GM10266 (cell line): ENCODE data around the gene LILRA1.
"Not testable (repeated sequence)": the region's sequence is repeated elsewhere in the genome, so short reads cannot be mapped to it uniquely, and the experiment has no call there.

Experiments used
- DNase-seq: peaks from one replicate; pipeline ENCODE4 v3.0.0; 2012; ENCODE audit errors: extremely low spot score
- TF ChIP-seq, protein P1 (sequence below): IDR thresholded peaks from 2 replicates; pipeline ENCODE4 v1.5.1; 2012; ENCODE audit warnings: mild to moderate bottlenecking, low read depth; ENCODE audit not compliant: control insufficient read depth, insufficient read depth; ENCODE audit errors: missing control alignments

The LILRA1 gene

DNA sequence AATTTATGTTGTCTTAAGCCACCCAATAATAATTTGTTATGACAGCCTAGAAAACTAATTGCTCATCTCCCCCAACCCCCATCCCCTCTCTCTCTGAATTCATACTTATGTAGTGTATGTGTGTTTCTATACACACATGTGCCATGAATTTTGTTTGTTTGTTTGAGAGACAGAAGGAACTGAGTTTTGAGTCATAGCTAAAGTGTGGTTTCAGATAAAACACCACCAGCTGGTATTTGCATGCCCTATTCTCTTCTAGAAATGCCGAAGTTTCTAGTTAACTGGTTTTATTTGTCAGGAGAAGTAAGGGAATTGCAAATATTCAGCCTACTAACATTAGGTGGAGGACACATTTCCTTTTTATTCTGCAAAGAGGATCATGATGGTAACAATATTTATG, 37.2 kb upstream of the LILRA1 start:
- DNase-seq, result no peak
- TF ChIP-seq, protein P1, sequence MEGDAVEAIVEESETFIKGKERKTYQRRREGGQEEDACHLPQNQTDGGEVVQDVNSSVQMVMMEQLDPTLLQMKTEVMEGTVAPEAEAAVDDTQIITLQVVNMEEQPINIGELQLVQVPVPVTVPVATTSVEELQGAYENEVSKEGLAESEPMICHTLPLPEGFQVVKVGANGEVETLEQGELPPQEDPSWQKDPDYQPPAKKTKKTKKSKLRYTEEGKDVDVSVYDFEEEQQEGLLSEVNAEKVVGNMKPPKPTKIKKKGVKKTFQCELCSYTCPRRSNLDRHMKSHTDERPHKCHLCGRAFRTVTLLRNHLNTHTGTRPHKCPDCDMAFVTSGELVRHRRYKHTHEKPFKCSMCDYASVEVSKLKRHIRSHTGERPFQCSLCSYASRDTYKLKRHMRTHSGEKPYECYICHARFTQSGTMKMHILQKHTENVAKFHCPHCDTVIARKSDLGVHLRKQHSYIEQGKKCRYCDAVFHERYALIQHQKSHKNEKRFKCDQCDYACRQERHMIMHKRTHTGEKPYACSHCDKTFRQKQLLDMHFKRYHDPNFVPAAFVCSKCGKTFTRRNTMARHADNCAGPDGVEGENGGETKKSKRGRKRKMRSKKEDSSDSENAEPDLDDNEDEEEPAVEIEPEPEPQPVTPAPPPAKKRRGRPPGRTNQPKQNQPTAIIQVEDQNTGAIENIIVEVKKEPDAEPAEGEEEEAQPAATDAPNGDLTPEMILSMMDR, result no peak

DNA sequence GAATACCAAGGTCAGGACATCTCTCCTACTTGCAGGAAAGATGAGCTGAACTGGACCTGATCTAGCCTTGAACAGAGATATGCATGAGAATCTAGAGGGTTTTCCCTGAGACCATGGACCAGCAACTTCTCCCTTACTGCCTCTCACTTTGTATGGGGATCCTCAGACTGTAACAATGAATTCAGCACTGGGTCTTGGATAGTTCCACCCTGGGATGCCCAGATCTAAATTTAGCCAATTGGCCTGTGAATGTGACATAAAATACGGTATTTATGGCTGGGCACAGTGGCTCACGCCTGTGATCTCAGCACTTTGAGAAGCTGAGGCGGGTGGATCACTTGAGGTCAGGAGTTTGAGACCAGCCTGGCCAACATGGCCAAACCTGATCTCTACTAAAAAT, 35.1 kb upstream of the LILRA1 start:
- TF ChIP-seq, protein P1, result no peak
- DNase-seq, result no peak

DNA sequence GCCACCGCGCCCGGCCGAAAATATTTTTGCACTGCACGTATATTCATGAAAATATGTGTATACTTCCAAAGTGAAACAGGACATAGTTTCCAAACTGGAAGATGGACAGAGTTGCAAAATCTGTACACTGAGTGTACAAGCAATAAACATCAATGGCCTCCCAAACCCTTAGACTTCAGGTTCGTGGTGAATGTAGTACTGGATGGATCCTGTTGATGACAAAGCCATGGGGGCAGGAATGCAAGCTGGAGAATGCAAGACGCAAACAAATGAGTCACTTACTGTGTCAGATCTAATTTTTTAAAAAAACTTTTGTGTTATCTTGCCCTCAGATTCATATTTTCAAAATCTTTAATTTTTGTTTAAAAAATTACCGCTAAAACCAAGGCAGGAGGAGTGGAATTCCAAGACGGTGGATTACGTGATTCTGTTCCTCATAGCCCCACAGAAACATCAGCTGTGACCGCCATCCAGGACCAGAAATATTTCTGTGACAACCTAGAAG, 32.5 kb upstream of the LILRA1 start:
- TF ChIP-seq, protein P1, result no peak
- DNase-seq, result no peak

GRCh38 chr19:54561840-54562239, 31.6 kb upstream of the LILRA1 start:
- TF ChIP-seq, protein P1, result no peak

GRCh38 chr19:54563206-54563605, 30.2 kb upstream of the LILRA1 start:
- DNase-seq, result not testable (repeated sequence)

More at GRCh38 chr19:54561840-54562239, 31.6 kb upstream of the LILRA1 start:
- no peak for DNase-seq

- DNase-seq, result no peak
- TF ChIP-seq, protein P1, result no peak
These were observed 23.1 kb upstream of the LILRA1 start for GRCh38 chr19:54570316-54570715.

DNA sequence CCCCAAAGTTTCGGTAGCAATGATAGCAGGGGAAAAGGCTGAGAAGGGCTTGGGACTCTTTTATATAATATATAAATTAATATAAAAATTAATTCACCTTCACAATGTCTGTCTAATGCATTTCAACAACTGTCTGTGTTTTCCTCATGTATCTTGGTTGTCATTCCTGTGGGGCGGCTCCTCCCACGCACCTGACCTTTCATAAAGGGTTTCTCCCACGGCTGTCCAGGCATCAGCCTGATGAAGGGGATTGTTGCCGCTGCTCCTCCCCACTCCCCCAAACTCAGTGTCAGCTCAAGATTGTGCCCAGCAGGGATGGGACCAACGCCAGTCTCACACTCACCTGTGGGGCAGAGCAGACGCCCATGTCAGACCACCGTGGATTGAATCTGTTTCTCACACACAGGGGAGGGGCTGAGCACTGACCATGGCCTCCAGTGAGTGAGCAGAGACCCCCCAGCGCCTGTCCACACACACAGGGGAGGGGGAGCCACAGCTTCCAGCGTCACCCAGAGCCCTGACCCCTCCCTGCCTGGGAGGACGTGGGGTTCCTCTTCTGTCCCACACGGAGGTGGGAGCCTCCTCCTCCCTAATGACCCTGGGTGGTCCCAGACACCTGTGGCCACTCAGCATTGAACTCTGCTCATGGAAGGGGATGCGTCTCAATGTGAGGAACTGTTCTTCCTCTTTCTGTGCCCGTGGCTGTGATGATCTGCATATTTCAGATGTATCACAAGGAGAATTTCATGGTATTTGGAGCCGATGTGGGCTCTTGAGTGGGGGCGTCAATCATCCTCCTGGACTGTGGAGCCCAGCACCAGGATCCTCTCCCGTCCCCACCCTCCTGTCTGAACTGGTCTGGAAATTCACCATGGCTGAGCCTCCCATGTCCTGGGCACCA, 21.5 kb upstream of the LILRA1 start:
- DNase-seq, result not testable (repeated sequence)

DNA sequence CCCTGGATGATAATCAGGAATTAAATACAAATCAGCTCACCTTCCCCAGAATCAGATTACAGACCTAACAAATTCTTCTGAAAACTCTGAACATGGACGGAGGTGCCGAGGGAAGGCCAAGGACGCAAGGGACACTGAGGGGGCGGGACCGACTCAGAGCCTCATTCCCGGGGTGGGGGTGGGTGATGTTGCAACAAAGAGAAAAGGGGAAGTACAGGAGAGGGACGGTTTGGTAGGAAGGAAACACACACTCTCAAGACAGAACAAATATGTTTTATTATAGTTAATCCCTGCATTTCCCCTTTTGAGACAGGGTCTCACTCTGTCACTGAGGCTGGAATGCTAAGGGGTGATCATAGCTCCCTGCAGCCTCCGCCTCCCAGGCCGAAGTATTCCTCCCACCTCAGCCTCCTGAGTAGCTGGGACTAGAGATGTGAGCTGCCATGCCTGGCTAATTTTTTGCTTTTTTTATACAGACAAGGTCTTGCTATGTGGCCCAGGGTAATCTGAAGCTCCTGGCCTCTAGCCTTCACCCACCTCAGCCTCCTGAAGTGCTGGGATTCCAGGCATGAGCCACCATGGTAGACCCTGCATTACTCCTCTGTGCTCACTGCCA, 20.6 kb upstream of the LILRA1 start:
- DNase-seq, result no peak
- TF ChIP-seq, protein P1, result no peak
